ENCODE results near the gene SP140. TPM values are rescaled to one million over a fixed set of nuclear protein-coding genes. Genes with fewer than 3 reads are reported as not detected.
"Not testable (repeated sequence)": the region's sequence is repeated elsewhere in the genome, so short reads cannot be mapped to it uniquely, and the experiment has no call there.

Gene SP140
- total RNA-seq, 1 donor from 2014 or later: 0.69 TPM

GRCh38 chr2:230286048-230286447, 60.5 kb downstream of the SP140 start:
- Mint-ChIP-seq H3K36me3 (ENCODE audit: insufficient read depth) (no peaks in the 10 kb centered on the region), H3K27me3 (no peaks in the 10 kb centered on the region), H3K4me3 (ENCODE audit: low read depth) (no peak overlapping the region), H3K27ac (no peak overlapping the region), H3K4me1 (ENCODE audit: low read depth) (peaks cover 6% of the 10 kb centered on the region), H3K9me3 (ENCODE audit: low read depth) (no peaks in the 10 kb centered on the region)
- DNase-seq (ENCODE audit: low spot score, unreplicated experiment): no peak
- no peak for TF ChIP-seq CTCF (IDR thresholded peaks at IDR 0.05; ENCODE audit: unreplicated experiment)

- not testable (repeated sequence) for DNase-seq (ENCODE audit: low spot score, unreplicated experiment); H3K27ac Mint-ChIP-seq; H3K4me1 Mint-ChIP-seq (ENCODE audit: low read depth); H3K27me3 Mint-ChIP-seq; H3K36me3 Mint-ChIP-seq (ENCODE audit: insufficient read depth); H3K4me3 Mint-ChIP-seq (ENCODE audit: low read depth); H3K9me3 Mint-ChIP-seq (ENCODE audit: low read depth)
Measured at GRCh38 chr2:230289311-230289710, 63.8 kb downstream of the SP140 start.

GRCh38 chr2:230295192-230295591, 69.7 kb downstream of the SP140 start:
- no peaks in the 10 kb centered on the region for H3K36me3 Mint-ChIP-seq (ENCODE audit: insufficient read depth)
- H3K4me1 Mint-ChIP-seq (ENCODE audit: low read depth): no peaks in the 10 kb centered on the region

GRCh38 chr2:230296917-230297316, 71.4 kb downstream of the SP140 start:
- Mint-ChIP-seq H3K4me3 (ENCODE audit: low read depth) (no peak overlapping the region), H3K9me3 (ENCODE audit: low read depth) (peaks cover 17% of the 10 kb centered on the region), H3K36me3 (ENCODE audit: insufficient read depth) (no peaks in the 10 kb centered on the region), H3K27me3 (no peaks in the 10 kb centered on the region), H3K27ac (peak overlapping the region; percentile 76), H3K4me1 (ENCODE audit: low read depth) (no peaks in the 10 kb centered on the region)
- no peak for TF ChIP-seq CTCF (IDR thresholded peaks at IDR 0.05; ENCODE audit: unreplicated experiment)
- DNase-seq (ENCODE audit: low spot score, unreplicated experiment): no peak

More at GRCh38 chr2:230295192-230295591, 69.7 kb downstream of the SP140 start:
- Mint-ChIP-seq H3K9me3 (ENCODE audit: low read depth) (peaks cover 4% of the 10 kb centered on the region), H3K27me3 (no peaks in the 10 kb centered on the region), H3K4me3 (ENCODE audit: low read depth) (no peak overlapping the region), H3K27ac (no peak overlapping the region)
- no peak for DNase-seq (ENCODE audit: low spot score, unreplicated experiment)
- no peak for TF ChIP-seq CTCF (IDR thresholded peaks at IDR 0.05; ENCODE audit: unreplicated experiment)

- Mint-ChIP-seq H3K9me3 (ENCODE audit: low read depth) (peaks cover 39% of the 10 kb centered on the region), H3K27ac (no peak overlapping the region), H3K27me3 (no peaks in the 10 kb centered on the region), H3K4me3 (ENCODE audit: low read depth) (no peak overlapping the region), H3K36me3 (ENCODE audit: insufficient read depth) (no peaks in the 10 kb centered on the region), H3K4me1 (ENCODE audit: low read depth) (no peaks in the 10 kb centered on the region)
- no peak for TF ChIP-seq CTCF (IDR thresholded peaks at IDR 0.05; ENCODE audit: unreplicated experiment)
- no peak for DNase-seq (ENCODE audit: low spot score, unreplicated experiment)
Measured at GRCh38 chr2:230299618-230300017, 74.1 kb downstream of the SP140 start.

- DNase-seq (ENCODE audit: low spot score, unreplicated experiment): no peak
- Mint-ChIP-seq H3K36me3 (ENCODE audit: insufficient read depth) (no peaks in the 10 kb centered on the region), H3K27me3 (no peaks in the 10 kb centered on the region), H3K4me3 (ENCODE audit: low read depth) (no peak overlapping the region), H3K4me1 (ENCODE audit: low read depth) (no peaks in the 10 kb centered on the region), H3K27ac (no peak overlapping the region), H3K9me3 (ENCODE audit: low read depth) (peaks cover 32% of the 10 kb centered on the region)
- no peak for TF ChIP-seq CTCF (IDR thresholded peaks at IDR 0.05; ENCODE audit: unreplicated experiment)
Measured at GRCh38 chr2:230305416-230306275, 80.1 kb downstream of the SP140 start.

All from progenitor cell of endocrine pancreas (in vitro differentiated cells).